ENCODE measurements around the gene SLC2A9.

The SLC2A9 gene

DNA sequence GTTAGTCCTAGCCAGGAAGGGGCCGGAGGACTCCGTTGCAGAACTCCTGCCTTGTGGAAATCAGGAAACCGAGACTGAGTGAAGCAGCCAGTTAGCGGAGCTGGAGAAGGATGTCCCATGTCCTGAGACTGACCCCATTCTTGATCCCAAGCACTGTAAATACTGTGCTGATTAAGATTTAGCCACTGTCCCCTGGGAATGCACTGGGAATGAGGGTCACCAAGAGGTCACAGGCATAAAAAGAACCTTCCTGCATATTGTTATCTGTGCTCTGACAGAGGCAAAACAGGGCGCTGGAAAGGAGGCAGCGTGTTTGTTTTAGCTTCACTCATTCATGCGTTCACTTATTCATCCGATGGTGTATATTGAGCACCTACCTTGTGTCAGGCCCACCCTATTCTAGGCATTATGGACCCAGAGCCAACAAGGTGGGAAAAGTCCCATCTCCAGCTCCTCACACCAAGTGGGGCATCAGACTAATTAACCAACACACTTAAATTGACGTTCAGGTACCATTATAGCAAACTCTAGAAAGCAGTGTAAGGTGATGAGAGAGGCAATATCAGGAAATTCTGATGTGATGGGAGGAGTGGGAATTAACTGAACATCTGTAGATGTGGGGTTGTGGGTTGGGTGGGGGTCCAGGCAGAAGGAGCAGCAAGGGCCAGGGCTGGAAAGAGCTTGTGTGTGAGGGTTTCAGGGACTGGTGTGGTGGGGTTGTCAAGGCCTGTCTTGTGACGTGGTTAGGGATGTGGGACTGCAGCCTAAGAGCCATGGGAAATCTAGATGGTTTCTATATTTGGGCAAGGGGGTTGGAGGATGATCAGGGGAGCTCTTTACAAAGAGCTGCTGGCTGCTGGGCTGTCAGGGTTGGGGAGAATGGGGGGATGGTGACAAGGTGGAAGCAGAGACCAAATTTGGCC, 10.6 kb upstream of the SLC2A9 start:
- Histone ChIP-seq H3K4me2 (ENCODE audit: low read length) (no peak overlapping the region), H3K9ac (ENCODE audit: low read length) (no peak overlapping the region), H3K27me3 (ENCODE audit: low read depth, low read length) (peaks cover 13% of the 10 kb centered on the region), H3K4me1 (ENCODE audit: low read length) (peaks cover 13% of the 10 kb centered on the region), H3K9me3 (ENCODE audit: insufficient read depth, low read length) (no peaks in the 10 kb centered on the region), H2AFZ (ENCODE audit: low read depth, low read length) (no peak overlapping the region), H4K20me1 (ENCODE audit: insufficient read depth, low read length) (no peaks in the 10 kb centered on the region), H3K4me3 (ENCODE audit: low read length) (no peak overlapping the region), H3K79me2 (ENCODE audit: low read length) (no peaks in the 10 kb centered on the region), H3K36me3 (replicated peaks; ENCODE audit: low read depth, low read length) (no peaks in the 10 kb centered on the region), H3K27ac (ENCODE audit: low read length) (no peak overlapping the region)
- TF ChIP-seq, protein P1, sequence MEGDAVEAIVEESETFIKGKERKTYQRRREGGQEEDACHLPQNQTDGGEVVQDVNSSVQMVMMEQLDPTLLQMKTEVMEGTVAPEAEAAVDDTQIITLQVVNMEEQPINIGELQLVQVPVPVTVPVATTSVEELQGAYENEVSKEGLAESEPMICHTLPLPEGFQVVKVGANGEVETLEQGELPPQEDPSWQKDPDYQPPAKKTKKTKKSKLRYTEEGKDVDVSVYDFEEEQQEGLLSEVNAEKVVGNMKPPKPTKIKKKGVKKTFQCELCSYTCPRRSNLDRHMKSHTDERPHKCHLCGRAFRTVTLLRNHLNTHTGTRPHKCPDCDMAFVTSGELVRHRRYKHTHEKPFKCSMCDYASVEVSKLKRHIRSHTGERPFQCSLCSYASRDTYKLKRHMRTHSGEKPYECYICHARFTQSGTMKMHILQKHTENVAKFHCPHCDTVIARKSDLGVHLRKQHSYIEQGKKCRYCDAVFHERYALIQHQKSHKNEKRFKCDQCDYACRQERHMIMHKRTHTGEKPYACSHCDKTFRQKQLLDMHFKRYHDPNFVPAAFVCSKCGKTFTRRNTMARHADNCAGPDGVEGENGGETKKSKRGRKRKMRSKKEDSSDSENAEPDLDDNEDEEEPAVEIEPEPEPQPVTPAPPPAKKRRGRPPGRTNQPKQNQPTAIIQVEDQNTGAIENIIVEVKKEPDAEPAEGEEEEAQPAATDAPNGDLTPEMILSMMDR (IDR thresholded peaks at IDR 0.05; ENCODE audit: low read depth, low read length) = no peak
- TF ChIP-seq EZH2phosphoT487 (IDR thresholded peaks at IDR 0.05; ENCODE audit: low read depth) = no peak

GRCh38 chr4:10030972-10031667, 9.8 kb upstream of the SLC2A9 start:
- Histone ChIP-seq H3K4me2 (ENCODE audit: low read length) (no peak overlapping the region), H3K79me2 (ENCODE audit: low read length) (no peaks in the 10 kb centered on the region), H3K27ac (ENCODE audit: low read length) (no peak overlapping the region), H3K4me3 (ENCODE audit: low read length) (no peak overlapping the region), H2AFZ (ENCODE audit: low read depth, low read length) (no peak overlapping the region), H3K27me3 (ENCODE audit: low read depth, low read length) (peaks cover 13% of the 10 kb centered on the region), H3K9ac (ENCODE audit: low read length) (no peak overlapping the region), H3K9me3 (ENCODE audit: insufficient read depth, low read length) (no peaks in the 10 kb centered on the region), H3K36me3 (replicated peaks; ENCODE audit: low read depth, low read length) (no peaks in the 10 kb centered on the region), H4K20me1 (ENCODE audit: insufficient read depth, low read length) (no peaks in the 10 kb centered on the region), H3K4me1 (ENCODE audit: low read length) (peaks cover 13% of the 10 kb centered on the region)
- no peak for TF ChIP-seq EZH2phosphoT487 (IDR thresholded peaks at IDR 0.05; ENCODE audit: low read depth)

GRCh38 chr4:10029403-10029802, 8.1 kb upstream of the SLC2A9 start:
- Histone ChIP-seq H3K79me2 (ENCODE audit: low read length) (no peaks in the 10 kb centered on the region), H3K9ac (ENCODE audit: low read length) (no peak overlapping the region), H3K4me1 (ENCODE audit: low read length) (peaks cover 16% of the 10 kb centered on the region), H3K9me3 (ENCODE audit: insufficient read depth, low read length) (no peaks in the 10 kb centered on the region), H4K20me1 (ENCODE audit: insufficient read depth, low read length) (no peaks in the 10 kb centered on the region), H3K36me3 (replicated peaks; ENCODE audit: low read depth, low read length) (no peaks in the 10 kb centered on the region), H3K27me3 (ENCODE audit: low read depth, low read length) (peaks cover 23% of the 10 kb centered on the region), H3K4me3 (ENCODE audit: low read length) (no peak overlapping the region), H2AFZ (ENCODE audit: low read depth, low read length) (no peak overlapping the region), H3K27ac (ENCODE audit: low read length) (no peak overlapping the region), H3K4me2 (ENCODE audit: low read length) (no peak overlapping the region)
- TF ChIP-seq, protein P1 (IDR thresholded peaks at IDR 0.05; ENCODE audit: low read depth, low read length) = no peak
- TF ChIP-seq EZH2phosphoT487 (IDR thresholded peaks at IDR 0.05; ENCODE audit: low read depth) = no peak

DNA sequence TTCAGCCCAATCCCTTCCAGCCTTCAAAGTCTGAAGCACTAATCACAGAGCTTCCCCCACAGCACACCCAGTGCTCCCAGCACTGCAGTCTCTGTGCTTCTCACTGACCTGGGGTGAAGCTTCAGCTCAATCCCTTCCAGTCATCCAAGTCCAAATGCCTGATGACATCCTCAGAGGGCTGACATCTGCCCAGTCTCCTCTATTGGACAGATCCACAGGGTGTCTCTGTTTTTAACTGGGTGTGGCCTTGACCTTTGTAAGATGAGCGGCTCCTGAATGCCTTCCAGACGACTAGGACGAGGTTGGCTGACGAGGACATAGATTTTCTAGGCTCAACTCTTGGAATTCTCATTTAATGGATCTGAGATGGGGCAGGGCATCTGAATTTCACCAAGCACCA, 7.6 kb upstream of the SLC2A9 start:
- no peak for TF ChIP-seq EZH2phosphoT487 (IDR thresholded peaks at IDR 0.05; ENCODE audit: low read depth)
- TF ChIP-seq, protein P1 (IDR thresholded peaks at IDR 0.05; ENCODE audit: low read depth, low read length) = no peak
- H3K27me3 ChIP-seq (ENCODE audit: low read depth, low read length) = peaks cover 23% of the 10 kb centered on the region
- H3K4me1 ChIP-seq (ENCODE audit: low read length) = peaks cover 21% of the 10 kb centered on the region
- no peak overlapping the region for H3K27ac ChIP-seq (ENCODE audit: low read length)
- H3K36me3 ChIP-seq (replicated peaks; ENCODE audit: low read depth, low read length) = no peaks in the 10 kb centered on the region
- no peak overlapping the region for H2AFZ ChIP-seq (ENCODE audit: low read depth, low read length)
- no peaks in the 10 kb centered on the region for H4K20me1 ChIP-seq (ENCODE audit: insufficient read depth, low read length)
- H3K9ac ChIP-seq (ENCODE audit: low read length) = no peak overlapping the region
- no peak overlapping the region for H3K4me2 ChIP-seq (ENCODE audit: low read length)
- H3K4me3 ChIP-seq (ENCODE audit: low read length) = no peak overlapping the region
- no peaks in the 10 kb centered on the region for H3K9me3 ChIP-seq (ENCODE audit: insufficient read depth, low read length)
- H3K79me2 ChIP-seq (ENCODE audit: low read length) = no peaks in the 10 kb centered on the region

All from OCI-LY3 (cell line).